Astrocyte (in vitro differentiated cells and primary cell): ENCODE measurements around the gene UBD. TPM values are rescaled to one million over a fixed set of nuclear protein-coding genes. Genes with fewer than 3 reads are reported as not detected.

Experiments
- DNase-seq: peaks from one replicate; pipeline ENCODE4 v3.0.0-alpha.2; 2010; ENCODE audit warnings: low read depth
- FAIRE-seq: peaks from 2 replicates; lab custom pipeline; 2011; peaks lifted over from hg19 to GRCh38; lab: Jason Lieb, UNC
- H2AFZ ChIP-seq: 2 replicates; pipeline ENCODE4 v1.6.0; 2012; ENCODE audit warnings: low read depth, low read length, inconsistent platforms
- H3K27ac ChIP-seq: 2 replicates; pipeline ENCODE4 v1.5.1; 2011; ENCODE audit warnings: low read depth, low read length, inconsistent platforms
- H3K27me3 ChIP-seq: 2 replicates; pipeline ENCODE4 v1.6.0; 2011; ENCODE audit warnings: low read length, inconsistent platforms; ENCODE audit not compliant: insufficient read depth
- H3K36me3 ChIP-seq: 2 replicates; pipeline ENCODE4 v1.5.1; 2011; ENCODE audit warnings: low read length, inconsistent platforms; ENCODE audit not compliant: insufficient read depth
- H3K4me1 ChIP-seq: 2 replicates; pipeline ENCODE4 v1.5.1; 2011; ENCODE audit warnings: low read length, inconsistent platforms; ENCODE audit not compliant: insufficient read depth
- H3K4me2 ChIP-seq: 2 replicates; pipeline ENCODE4 v1.6.0; 2012; ENCODE audit warnings: low read length, inconsistent platforms
- H3K4me3 ChIP-seq: 2 replicates; pipeline ENCODE4 v1.5.1; 2011; ENCODE audit warnings: low read depth, mild to moderate bottlenecking, low read length, inconsistent platforms; ENCODE audit not compliant: insufficient read depth
- H3K79me2 ChIP-seq: 2 replicates; pipeline ENCODE4 v1.6.0; 2012; ENCODE audit warnings: mild to moderate bottlenecking, low read length, inconsistent platforms; ENCODE audit not compliant: insufficient read depth
- H3K9ac ChIP-seq: 2 replicates; pipeline ENCODE4 v1.6.0; 2012; ENCODE audit warnings: mild to moderate bottlenecking, low read length, inconsistent platforms
- H3K9me3 ChIP-seq: 2 replicates; pipeline ENCODE4 v1.5.1; 2012; ENCODE audit warnings: low read depth, mild to moderate bottlenecking, low read length, inconsistent platforms; ENCODE audit not compliant: insufficient read depth
- H4K20me1 ChIP-seq: 2 replicates; pipeline ENCODE4 v1.6.0; 2012; ENCODE audit warnings: low read length, inconsistent platforms; ENCODE audit not compliant: insufficient read depth
- H3K27ac Mint-ChIP-seq: one replicate; pipeline ENCODE4 v1.8.0; 2021; ENCODE audit warnings: mild to moderate bottlenecking, mixed read lengths; ENCODE audit not compliant: unreplicated experiment
- H3K27me3 Mint-ChIP-seq: one replicate; pipeline ENCODE4 v1.8.0; 2021; ENCODE audit warnings: low read depth, mixed read lengths; ENCODE audit not compliant: unreplicated experiment
- H3K36me3 Mint-ChIP-seq: one replicate; pipeline ENCODE4 v1.8.0; 2021; ENCODE audit warnings: low read depth, mixed read lengths; ENCODE audit not compliant: unreplicated experiment
- H3K4me1 Mint-ChIP-seq: one replicate; pipeline ENCODE4 v1.8.0; 2021; ENCODE audit warnings: low read depth, mixed read lengths; ENCODE audit not compliant: unreplicated experiment
- H3K4me3 Mint-ChIP-seq: one replicate; pipeline ENCODE4 v1.8.0; 2021; ENCODE audit warnings: mild to moderate bottlenecking, moderate library complexity, mixed read lengths; ENCODE audit not compliant: unreplicated experiment
- H3K9me3 Mint-ChIP-seq: one replicate; pipeline ENCODE4 v1.8.0; 2021; ENCODE audit warnings: mild to moderate bottlenecking, mixed read lengths; ENCODE audit not compliant: unreplicated experiment
- EZH2 ChIP-seq: IDR thresholded peaks from 2 replicates; pipeline ENCODE4 v1.6.1; 2012; ENCODE audit warnings: mild to moderate bottlenecking, low read length, inconsistent platforms; ENCODE audit not compliant: insufficient read depth
- total RNA-seq: library from RNA; stranded (reverse); gene quantifications from 2 replicates; pipeline ENCODE4 v1.2.1, GENCODE V29; 2021
- TF ChIP-seq, protein P1 (sequence below): IDR thresholded peaks from 2 replicates; pipeline ENCODE4 v1.5.1; 2011; ENCODE audit warnings: low read depth, mild to moderate bottlenecking, inconsistent platforms, low read length, moderate library complexity; ENCODE audit not compliant: insufficient read depth

The UBD gene
- total RNA-seq, 1 donor from 2014 or later: 9.9 TPM

DNA sequence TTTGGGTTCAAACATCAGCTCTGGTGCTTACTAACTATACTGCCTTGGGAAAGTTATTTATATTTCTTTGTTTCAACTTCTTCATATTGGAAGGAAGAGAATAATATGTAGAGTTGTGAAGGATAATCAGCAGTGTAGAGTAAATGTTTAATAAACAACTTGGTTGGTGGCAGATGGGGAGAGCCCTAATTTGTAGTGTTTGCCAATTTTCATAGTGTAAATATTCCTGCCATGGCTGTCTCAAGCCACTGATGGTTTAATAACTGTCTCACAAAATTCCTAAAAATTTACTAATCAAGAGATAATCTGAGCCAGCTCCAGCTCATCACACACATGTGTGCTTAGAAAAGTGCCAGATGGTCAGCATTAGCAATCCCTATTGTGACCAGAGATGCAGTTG lies 25.3 kb upstream of the UBD start, which contains the start of gene OR2H2:
Gene OR2H2 (plus strand): TSS at position 301 of the 400 bp plus-strand sequence. CDS start 2,824 bp downstream, outside the sequence.
- H3K27ac ChIP-seq: no peak within 1 kb of the TSS
- H3K36me3 ChIP-seq: no peaks in the 10 kb centered on the region
- Mint-ChIP-seq H3K27me3 (peaks cover 2% of the 10 kb centered on the region), H3K9me3 (no peaks in the 10 kb centered on the region), H3K4me1 (peaks cover 2% of the 10 kb centered on the region), H3K4me3 (no peak within 1 kb of the TSS), H3K27ac (no peak within 1 kb of the TSS), H3K36me3 (no peaks in the 10 kb centered on the region)
- no peaks in the 10 kb centered on the region for H3K79me2 ChIP-seq
- TF ChIP-seq, protein P1, sequence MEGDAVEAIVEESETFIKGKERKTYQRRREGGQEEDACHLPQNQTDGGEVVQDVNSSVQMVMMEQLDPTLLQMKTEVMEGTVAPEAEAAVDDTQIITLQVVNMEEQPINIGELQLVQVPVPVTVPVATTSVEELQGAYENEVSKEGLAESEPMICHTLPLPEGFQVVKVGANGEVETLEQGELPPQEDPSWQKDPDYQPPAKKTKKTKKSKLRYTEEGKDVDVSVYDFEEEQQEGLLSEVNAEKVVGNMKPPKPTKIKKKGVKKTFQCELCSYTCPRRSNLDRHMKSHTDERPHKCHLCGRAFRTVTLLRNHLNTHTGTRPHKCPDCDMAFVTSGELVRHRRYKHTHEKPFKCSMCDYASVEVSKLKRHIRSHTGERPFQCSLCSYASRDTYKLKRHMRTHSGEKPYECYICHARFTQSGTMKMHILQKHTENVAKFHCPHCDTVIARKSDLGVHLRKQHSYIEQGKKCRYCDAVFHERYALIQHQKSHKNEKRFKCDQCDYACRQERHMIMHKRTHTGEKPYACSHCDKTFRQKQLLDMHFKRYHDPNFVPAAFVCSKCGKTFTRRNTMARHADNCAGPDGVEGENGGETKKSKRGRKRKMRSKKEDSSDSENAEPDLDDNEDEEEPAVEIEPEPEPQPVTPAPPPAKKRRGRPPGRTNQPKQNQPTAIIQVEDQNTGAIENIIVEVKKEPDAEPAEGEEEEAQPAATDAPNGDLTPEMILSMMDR: no peak
- TF ChIP-seq EZH2: no peak
- DNase-seq: no peak
- H2AFZ ChIP-seq: no peak within 1 kb of the TSS
- no peaks in the 10 kb centered on the region for H3K9me3 ChIP-seq
- H4K20me1 ChIP-seq: no peaks in the 10 kb centered on the region
- H3K4me3 ChIP-seq: no peak within 1 kb of the TSS
- FAIRE-seq: no peak
- no peaks in the 10 kb centered on the region for H3K27me3 ChIP-seq
- no peak within 1 kb of the TSS for H3K4me2 ChIP-seq
- H3K9ac ChIP-seq: no peak within 1 kb of the TSS
- H3K4me1 ChIP-seq: no peaks in the 10 kb centered on the region

DNA sequence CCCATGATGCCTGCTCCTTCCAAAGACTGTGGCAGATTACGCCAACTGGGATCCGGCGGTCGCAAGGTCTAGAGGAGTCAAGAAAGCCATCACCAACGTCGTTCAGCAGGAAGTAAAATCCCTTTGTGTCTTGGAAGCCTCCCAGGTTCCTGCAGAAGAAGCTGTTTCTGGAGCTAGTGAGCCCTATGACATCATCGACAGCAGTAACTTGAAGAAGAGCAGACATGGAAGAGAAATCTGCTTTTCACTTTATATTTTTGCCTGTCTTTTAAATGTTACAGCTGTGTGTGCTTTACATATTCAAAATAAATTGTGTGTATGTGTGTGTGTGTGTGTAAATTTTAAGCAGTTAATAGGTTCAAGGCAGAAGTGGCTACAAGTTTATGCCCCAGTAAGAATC lies 18.0 kb upstream of the UBD start:
- no peak for TF ChIP-seq EZH2
- TF ChIP-seq, protein P1: no peak
- DNase-seq: no peak
- no peak overlapping the region for H3K4me2 ChIP-seq
- H3K79me2 ChIP-seq: no peaks in the 10 kb centered on the region
- no peak overlapping the region for H3K27ac ChIP-seq
- no peaks in the 10 kb centered on the region for H3K27me3 ChIP-seq
- FAIRE-seq: no peak
- Mint-ChIP-seq H3K4me3 (no peak overlapping the region), H3K36me3 (no peaks in the 10 kb centered on the region), H3K4me1 (peaks cover 5% of the 10 kb centered on the region), H3K27ac (no peak overlapping the region), H3K9me3 (no peaks in the 10 kb centered on the region), H3K27me3 (no peaks in the 10 kb centered on the region)
- no peaks in the 10 kb centered on the region for H4K20me1 ChIP-seq
- no peaks in the 10 kb centered on the region for H3K36me3 ChIP-seq
- H3K4me3 ChIP-seq: no peak overlapping the region
- H3K9me3 ChIP-seq: no peaks in the 10 kb centered on the region
- no peak overlapping the region for H2AFZ ChIP-seq
- no peak overlapping the region for H3K9ac ChIP-seq
- no peaks in the 10 kb centered on the region for H3K4me1 ChIP-seq

DNA sequence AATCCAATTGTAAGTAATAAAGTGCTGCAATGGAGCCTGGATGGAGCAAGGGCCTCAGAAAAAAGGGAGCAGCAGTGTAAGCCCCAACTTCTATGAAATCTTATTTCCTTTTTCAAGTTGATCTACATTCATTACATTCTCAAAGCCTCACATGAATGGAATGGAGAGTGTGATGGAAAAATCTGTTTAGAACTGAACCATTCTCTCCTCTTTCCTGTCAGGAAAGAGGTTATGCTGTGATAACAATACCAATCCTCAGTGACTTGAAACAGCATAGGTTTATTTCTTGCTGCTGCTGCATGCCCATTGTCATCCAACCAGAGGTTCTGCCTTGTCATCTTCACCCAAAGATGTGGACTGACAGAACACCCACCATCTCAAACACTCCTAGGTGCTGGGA lies 16.5 kb upstream of the UBD start:
- no peak for DNase-seq
- TF ChIP-seq, protein P1: no peak
- Histone ChIP-seq H3K36me3 (no peaks in the 10 kb centered on the region), H3K4me2 (no peak overlapping the region), H4K20me1 (no peaks in the 10 kb centered on the region), H2AFZ (no peak overlapping the region), H3K4me1 (no peaks in the 10 kb centered on the region), H3K4me3 (no peak overlapping the region), H3K9me3 (no peaks in the 10 kb centered on the region), H3K27me3 (no peaks in the 10 kb centered on the region), H3K79me2 (no peaks in the 10 kb centered on the region), H3K27ac (no peak overlapping the region), H3K9ac (no peak overlapping the region)
- no peak overlapping the region for H3K27ac Mint-ChIP-seq
- no peaks in the 10 kb centered on the region for H3K36me3 Mint-ChIP-seq
- H3K27me3 Mint-ChIP-seq: no peaks in the 10 kb centered on the region
- H3K4me3 Mint-ChIP-seq: no peak overlapping the region
- no peak for FAIRE-seq
- no peaks in the 10 kb centered on the region for H3K9me3 Mint-ChIP-seq
- peaks cover 5% of the 10 kb centered on the region for H3K4me1 Mint-ChIP-seq
